ENCODE data around the gene COL6A2. TPM values are rescaled to one million over a fixed set of nuclear protein-coding genes. Genes with fewer than 3 reads are reported as not detected.

Gene COL6A2
- polyA plus RNA-seq (2011; rRNA removed): 2.3 and 2.5 TPM in 2 replicates
- 3.6 and 5.2 TPM in 2 replicates for polyA plus RNA-seq (2012; cell fraction: cytosol; rRNA removed)
- polyA plus RNA-seq (2012; cell fraction: nucleus; rRNA removed): 23.5 and 27.5 TPM in 2 replicates
- 13.0 to 16.5 TPM (median 13.1 TPM) in 3 replicates for polyA plus RNA-seq (2017; fragmentation: RNase III; extraction: RNeasy Plus Mini Kit Qiagen cat#74134 plus additional on column Dnase treatment)
- polyA minus RNA-seq (2011; rRNA and poly(A)+ RNA removed): 1.3 and 2.8 TPM in 2 replicates

- no peak for FAIRE-seq
- Histone ChIP-seq H3K9me3 (peaks cover 3% of the 10 kb centered on the region; the same call in 1 of the 3 replicates), H3K4me3 (peak within 1 kb of the TSS; percentile 67), H3K4me2 (peak within 1 kb of the TSS; percentile 95), H3K27ac (peak within 1 kb of the TSS; percentile 72 to 90), H3K4me1 (no peaks in the 10 kb centered on the region)
- ChIA-PET CTCF (interaction anchor here (0.8 to 2.6 kb wide), 4 partner anchors 56 to 127 kb away, joined by 3 to 19 read pairs (median 4); no protein-coding TSS in a partner anchor), POLR2A (no interaction called here)
- DNase-seq (ENCODE audit: low read depth in 1 of 2, low spot score in 1 of 2): peak; percentile 10 to 53
- WGBS (ENCODE audit: missing lambda C conversion rate): no CpG with 5 or more reads among the region's 83 CpGs
- TF ChIP-seq SMC3 (IDR thresholded peaks at IDR 0.05): peak; percentile 22; the same call in 1 of the 3 replicates
- peak; percentile 5 to 39; a peak in 1 of 5 replicates for TF ChIP-seq RAD21 (conservative IDR thresholded peaks at IDR 0.05 in 1 of 2, IDR thresholded peaks at IDR 0.05 in 1 of 2)
- no peak for TF ChIP-seq ATOH8 (CRISPR knock-in tag; IDR thresholded peaks at IDR 0.05; ENCODE audit: low read depth)
- TF ChIP-seq FOSL2 (IDR thresholded peaks at IDR 0.05): no peak
- TF ChIP-seq FOSL2 (CRISPR knock-in tag; IDR thresholded peaks at IDR 0.05): no peak
- TF ChIP-seq HDAC2 (IDR thresholded peaks at IDR 0.05): no peak
- TF ChIP-seq PHF8 (IDR thresholded peaks at IDR 0.05; ENCODE audit: borderline replicate concordance, low read depth): peak; percentile 55; the same call in 1 of the 2 replicates
- TF ChIP-seq JUN (IDR thresholded peaks at IDR 0.05): peak in 1 of 2 experiments; percentile 34; a peak in 1 of 5 replicates
- TF ChIP-seq CEBPB (IDR thresholded peaks at IDR 0.05): no peak
- no peak for TF ChIP-seq RFX5 (IDR thresholded peaks at IDR 0.05)
- TF ChIP-seq FOXS1 (CRISPR knock-in tag; IDR thresholded peaks at IDR 0.05): no peak
- peak; percentile 85 to 96 for ATAC-seq
Measured at GRCh38 chr21:46097336-46098293, at the start of gene COL6A2. Gene COL6A2 (plus strand): TSS chr21:46098112.

- POLR2A ChIA-PET: no interaction called here
- 72% methylated on average over 19 of the region's 27 CpGs for WGBS (ENCODE audit: missing lambda C conversion rate)
- no peak overlapping the region for H3K27ac ChIP-seq
- no peak overlapping the region for H3K4me3 ChIP-seq
- no peak overlapping the region for H3K4me2 ChIP-seq
- DNase-seq (ENCODE audit: low read depth in 1 of 2, low spot score in 1 of 2) (no peak), FAIRE-seq (no peak), ATAC-seq (no peak)
- peaks cover 5% of the 10 kb centered on the region; the same call in 1 of the 3 replicates for H3K4me1 ChIP-seq
- H3K9me3 ChIP-seq: no peaks in the 10 kb centered on the region
- TF ChIP-seq PBX3 (IDR thresholded peaks at IDR 0.05) (no peak), TFCP2L1 (CRISPR knock-in tag; IDR thresholded peaks at IDR 0.05) (no peak), RAD21 (conservative IDR thresholded peaks at IDR 0.05 in 1 of 2, IDR thresholded peaks at IDR 0.05 in 1 of 2) (no peak), CBX8 (IDR thresholded peaks at IDR 0.05) (no peak), USF2 (IDR thresholded peaks at IDR 0.05) (no peak), NFE2L2 (conservative IDR thresholded peaks at IDR 0.05; ENCODE audit: low read length) (no peak), JUNB (IDR thresholded peaks at IDR 0.05) (no peak), REST (IDR thresholded peaks at IDR 0.05) (no peak), HOXB5 (CRISPR knock-in tag; IDR thresholded peaks at IDR 0.05) (no peak), POLR2AphosphoS2 (conservative IDR thresholded peaks at IDR 0.05; ENCODE audit: low read length) (no peak), NPAS2 (CRISPR knock-in tag; IDR thresholded peaks at IDR 0.05; ENCODE audit: borderline replicate concordance) (no peak), HES2 (IDR thresholded peaks at IDR 0.05) (no peak), FOSB (CRISPR knock-in tag; IDR thresholded peaks at IDR 0.05) (no peak), HDAC2 (IDR thresholded peaks at IDR 0.05) (no peak), TP53 (CRISPR knock-in tag; IDR thresholded peaks at IDR 0.05) (no peak), GATA3 (IDR thresholded peaks at IDR 0.05; ENCODE audit: borderline replicate concordance) (no peak), CEBPB (IDR thresholded peaks at IDR 0.05) (no peak), FOXS1 (CRISPR knock-in tag; IDR thresholded peaks at IDR 0.05) (no peak), HOXA7 (CRISPR knock-in tag; IDR thresholded peaks at IDR 0.05) (no peak)
- CTCF ChIA-PET: interaction anchor here (1.2 kb wide), 1 partner anchor 24 kb away, joined by 4 read pairs; no protein-coding TSS in a partner anchor
Measured at GRCh38 chr21:46048926-46049889, 48.7 kb upstream of the COL6A2 start.

All from A549 (cell line).